ENCODE results near the gene RNASE11. TPM values are rescaled to one million over a fixed set of nuclear protein-coding genes. Genes with fewer than 3 reads are reported as not detected.

Gene RNASE11
- total RNA-seq, 1 experiment from 2014 or later, result not detected

GRCh38 chr14:20609215-20610001 is 21.6 kb upstream of the RNASE11 start (continued):
- TF ChIP-seq CEBPB (IDR thresholded peaks at IDR 0.05; ENCODE audit: low read depth), result no peak

DNA sequence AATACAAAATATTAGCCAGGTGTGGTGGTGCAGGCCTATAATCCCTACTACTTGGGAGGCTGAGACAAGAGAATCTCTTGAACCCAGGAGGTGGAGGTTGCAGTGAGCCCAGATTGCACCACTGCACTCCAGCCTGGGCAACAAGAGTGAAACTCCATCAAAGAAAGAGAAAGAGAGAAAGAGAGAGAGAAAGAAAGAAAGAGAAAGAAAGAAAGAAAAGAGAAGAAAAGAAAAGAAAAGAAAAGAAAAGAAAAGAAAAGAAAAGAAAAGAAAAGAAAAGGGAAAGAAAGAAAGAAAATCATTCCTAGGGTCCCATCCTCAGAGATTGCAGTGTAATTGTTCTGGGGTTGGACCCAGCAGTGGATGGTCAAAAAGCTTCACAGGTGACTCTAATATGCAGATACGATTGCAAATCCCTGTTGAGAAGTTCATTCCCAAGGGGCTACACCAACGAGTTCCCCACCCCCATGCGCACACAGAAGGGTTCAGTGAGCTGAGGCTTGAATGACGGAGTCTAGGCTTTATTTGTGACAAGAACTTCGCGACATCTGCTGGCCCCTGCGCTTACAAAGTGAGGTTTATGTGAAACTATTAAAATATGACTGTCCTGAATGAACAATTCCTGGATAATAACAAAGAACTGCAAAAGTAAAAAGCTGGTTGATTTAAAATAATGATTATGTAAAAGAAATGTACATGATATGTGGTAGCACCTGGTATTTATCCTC is 20.7 kb upstream of the RNASE11 start:
- Histone ChIP-seq H3K4me2 (ENCODE audit: low read length) (peak overlapping the region; percentile 87; the same call in 1 of the 2 replicates), H3K4me3 (replicated peaks in 1 of 2; ENCODE audit: low read depth in 1 of 2, low read length in 2 of 2) (no peak overlapping the region), H3K4me1 (ENCODE audit: control insufficient read depth in 1 of 2, insufficient read depth in 2 of 2, low read length in 2 of 2) (peaks cover 5 to 23% of the 10 kb centered on the region in 2 experiments; a peak in 3 of 4 replicates), H3K9me3 (ENCODE audit: control insufficient read depth in 1 of 2, insufficient read depth in 1 of 2, low read depth in 1 of 2, low read length in 2 of 2) (no peaks in the 10 kb centered on the region), H3K9ac (ENCODE audit: low read length) (no peak overlapping the region), H4K20me1 (ENCODE audit: insufficient read depth) (no peaks in the 10 kb centered on the region), H3K9me2 (ENCODE audit: insufficient read depth) (no peaks in the 10 kb centered on the region), H3K79me2 (ENCODE audit: insufficient read depth, low read length) (no peaks in the 10 kb centered on the region), H2AFZ (ENCODE audit: low read depth, low read length, poor library complexity, severe bottlenecking) (no peak overlapping the region), H3K36me3 (ENCODE audit: control insufficient read depth in 1 of 2, insufficient read depth in 2 of 2, low read length in 2 of 2) (no peaks in the 10 kb centered on the region), H3K27ac (ENCODE audit: low read depth, low read length) (no peak overlapping the region), H3K27me3 (ENCODE audit: insufficient read depth, low read length) (no peaks in the 10 kb centered on the region)
- BruUV-seq (replicated peaks), result no TSS peak
- RAD21 ChIA-PET (ENCODE audit: low non-redundant PET in 1 of 2, low total read pairs in 2 of 2, uncharacterized antibody in 2 of 2, unreplicated experiment in 2 of 2), result interaction anchor here in 1 of 2 experiments (0.6 to 0.9 kb wide), 2 partner anchors 78 to 274 kb away, joined by 3 read pairs; no protein-coding TSS in a partner anchor
- POLR2A ChIA-PET, result interaction anchor here (1.0 to 1.6 kb wide), 4 partner anchors 9 to 267 kb away, joined by 3 to 7 read pairs (median 4); partner anchors contain the start of gene PARP2
- DNase-seq (ENCODE audit: low read depth, low spot score) (no peak), ATAC-seq (no peak)
- intact Hi-C loops (cut with micrococcal nuclease), result loop anchor here (1.0 to 5.0 kb wide), 6 partner anchors 75 to 195 kb away; partner anchors contain the start of genes APEX1, PNP and TEP1
- TF ChIP-seq SIN3A (IDR thresholded peaks at IDR 0.05; ENCODE audit: low read depth), result no peak
- TF ChIP-seq, protein P1, sequence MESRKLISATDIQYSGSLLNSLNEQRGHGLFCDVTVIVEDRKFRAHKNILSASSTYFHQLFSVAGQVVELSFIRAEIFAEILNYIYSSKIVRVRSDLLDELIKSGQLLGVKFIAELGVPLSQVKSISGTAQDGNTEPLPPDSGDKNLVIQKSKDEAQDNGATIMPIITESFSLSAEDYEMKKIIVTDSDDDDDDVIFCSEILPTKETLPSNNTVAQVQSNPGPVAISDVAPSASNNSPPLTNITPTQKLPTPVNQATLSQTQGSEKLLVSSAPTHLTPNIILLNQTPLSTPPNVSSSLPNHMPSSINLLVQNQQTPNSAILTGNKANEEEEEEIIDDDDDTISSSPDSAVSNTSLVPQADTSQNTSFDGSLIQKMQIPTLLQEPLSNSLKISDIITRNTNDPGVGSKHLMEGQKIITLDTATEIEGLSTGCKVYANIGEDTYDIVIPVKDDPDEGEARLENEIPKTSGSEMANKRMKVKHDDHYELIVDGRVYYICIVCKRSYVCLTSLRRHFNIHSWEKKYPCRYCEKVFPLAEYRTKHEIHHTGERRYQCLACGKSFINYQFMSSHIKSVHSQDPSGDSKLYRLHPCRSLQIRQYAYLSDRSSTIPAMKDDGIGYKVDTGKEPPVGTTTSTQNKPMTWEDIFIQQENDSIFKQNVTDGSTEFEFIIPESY (IDR thresholded peaks at IDR 0.05; ENCODE audit: extremely low read depth, insufficient replicate concordance, low read length), result no peak
- TF ChIP-seq REST (IDR thresholded peaks at IDR 0.05; ENCODE audit: low read depth), result no peak
- TF ChIP-seq POLR2AphosphoS5 (IDR thresholded peaks at IDR 0.05; ENCODE audit: low read depth, low read length), result no peak
- CTCF ChIA-PET, result interaction anchor here (1.0 to 5.6 kb wide), 8 partner anchors 75 to 281 kb away, joined by 3 to 32 read pairs (median 8); partner anchors contain the start of genes PARP2, PIP4P1 and RNASE4
